Subcutaneous abdominal adipose tissue (tissue), 5 donors: Measurements from ENCODE around the gene CFH.
A peak's percentile ranks its signal among the peaks of the same experiment; 100 is the strongest.

Source experiments
- H3K27ac ChIP-seq: one replicate; pipeline ENCODE4 v1.7.0; 2013; ENCODE audit warnings: low read depth, mild to moderate bottlenecking, inconsistent platforms, low read length, moderate library complexity
- H3K27me3 ChIP-seq, 5 donors: one replicate each; pipeline ENCODE4 v1.7.0; 2013; ENCODE audit warnings: low read length in 5 of 5, inconsistent platforms in 1 of 5; ENCODE audit not compliant: control insufficient read depth in 5 of 5, insufficient read depth in 4 of 5
- H3K36me3 ChIP-seq, 5 donors: one replicate each; pipeline ENCODE4 v1.7.0; 2013; ENCODE audit warnings: low read length in 5 of 5; ENCODE audit not compliant: control insufficient read depth in 5 of 5, insufficient read depth in 5 of 5
- H3K4me1 ChIP-seq, 5 donors: one replicate each; pipeline ENCODE4 v1.7.0; 2013; ENCODE audit warnings: low read length in 5 of 5, mild to moderate bottlenecking in 3 of 5, moderate library complexity in 1 of 5; ENCODE audit not compliant: control insufficient read depth in 5 of 5, insufficient read depth in 5 of 5
- H3K4me3 ChIP-seq, 5 donors: one replicate each; pipeline ENCODE4 v1.7.0; 2013; ENCODE audit warnings: low read length in 5 of 5, low read depth in 1 of 5
- H3K9ac ChIP-seq, 5 donors: one replicate each; pipeline ENCODE4 v1.7.0; 2013; ENCODE audit warnings: low read length in 5 of 5, mild to moderate bottlenecking in 4 of 5, moderate library complexity in 3 of 5
- H3K9me3 ChIP-seq, 5 donors: one replicate each; pipeline ENCODE4 v1.7.0; 2013; ENCODE audit warnings: low read length in 5 of 5; ENCODE audit not compliant: control insufficient read depth in 5 of 5
- donor health status: healthy.
- donor health status: healthy.
- donor health status: healthy.
- donor health status: healthy.
- donor health status: healthy.

CFH gene

DNA sequence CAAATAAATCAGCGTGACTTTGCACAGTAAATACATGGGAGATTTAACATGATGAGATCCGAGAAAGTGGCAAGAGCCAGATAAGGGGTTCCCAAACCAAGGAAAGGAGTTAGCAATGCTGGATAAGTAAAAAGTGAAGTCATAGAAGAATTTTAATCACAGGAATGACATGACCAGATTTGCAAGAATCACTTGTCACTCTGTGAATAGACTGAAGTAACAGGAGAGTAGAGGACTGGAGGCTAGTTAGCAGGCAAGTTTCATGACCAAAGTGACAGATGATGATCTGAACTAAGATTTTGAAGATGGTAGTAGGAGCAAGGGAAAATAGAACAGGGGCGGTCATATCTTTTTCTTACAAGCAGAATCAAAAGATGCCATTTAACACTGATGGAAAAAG lies 8.4 kb downstream of the CFH start:
- Histone ChIP-seq H3K4me1 (peaks cover 0 to 3% (median 0%) of the 10 kb centered on the region in 5 donors), H3K9ac (no peak overlapping the region), H3K9me3 (no peaks in the 10 kb centered on the region), H3K36me3 (no peaks in the 10 kb centered on the region), H3K4me3 (no peak overlapping the region), H3K27me3 (no peaks in the 10 kb centered on the region), H3K27ac (no peak overlapping the region)

DNA sequence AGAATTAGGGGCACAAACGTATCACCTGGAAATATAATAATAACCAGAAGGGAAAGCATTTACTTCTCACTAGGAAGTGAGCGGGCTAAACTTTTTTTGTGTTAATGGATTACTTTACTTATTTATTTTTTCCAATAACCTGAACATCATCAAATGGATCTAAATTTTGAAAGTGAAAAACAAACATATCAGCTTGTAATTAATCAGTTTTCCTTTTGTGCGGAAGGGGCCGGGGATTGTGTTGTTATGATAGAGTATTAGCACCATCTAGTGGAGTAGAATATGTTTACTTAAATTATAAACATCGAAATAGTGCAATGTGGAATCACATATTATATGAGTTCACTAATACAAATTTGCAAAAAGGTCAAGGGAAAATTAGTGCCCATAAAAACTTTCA lies 9.0 kb downstream of the CFH start:
- no peak overlapping the region for H3K27ac ChIP-seq

DNA sequence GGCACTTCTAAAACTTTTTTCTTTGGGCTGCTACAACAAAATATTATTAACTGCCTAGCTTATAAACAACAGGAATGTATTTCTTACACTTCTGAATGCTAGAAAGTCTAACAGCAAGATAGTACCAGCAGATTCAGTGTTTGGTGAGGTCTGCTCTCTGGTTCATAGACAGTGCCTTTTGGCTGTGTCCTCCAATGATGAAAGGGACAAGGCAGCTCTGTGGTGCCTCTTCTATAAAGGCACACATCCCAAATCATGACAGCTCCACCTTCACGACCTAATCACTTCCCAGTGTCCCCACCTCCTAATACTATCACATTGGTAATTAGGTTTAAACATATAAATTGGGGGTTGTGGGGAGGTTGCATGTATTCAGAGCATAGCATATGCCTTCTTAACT lies 9.5 kb downstream of the CFH start:
- no peaks in the 10 kb centered on the region for H3K36me3 ChIP-seq
- no peak overlapping the region for H3K4me3 ChIP-seq
- H3K27me3 ChIP-seq, result no peaks in the 10 kb centered on the region
- H3K9ac ChIP-seq, result peak overlapping the region in 1 of 5 donors; percentile 23
- peaks cover 0 to 3% (median 0%) of the 10 kb centered on the region in 5 donors for H3K4me1 ChIP-seq
- no peaks in the 10 kb centered on the region for H3K9me3 ChIP-seq
- H3K27ac ChIP-seq, result no peak overlapping the region

More for the DNA sequence above, 9.0 kb downstream of the CFH start:
- no peaks in the 10 kb centered on the region for H3K36me3 ChIP-seq
- peaks cover 0 to 3% (median 0%) of the 10 kb centered on the region in 5 donors for H3K4me1 ChIP-seq
- H3K9me3 ChIP-seq, result no peaks in the 10 kb centered on the region
- H3K9ac ChIP-seq, result peak overlapping the region in 1 of 5 donors; percentile 39
- peak overlapping the region in 3 of 5 donors; percentile 26 to 59 (median 37) for H3K4me3 ChIP-seq
- H3K27me3 ChIP-seq, result no peaks in the 10 kb centered on the region

DNA sequence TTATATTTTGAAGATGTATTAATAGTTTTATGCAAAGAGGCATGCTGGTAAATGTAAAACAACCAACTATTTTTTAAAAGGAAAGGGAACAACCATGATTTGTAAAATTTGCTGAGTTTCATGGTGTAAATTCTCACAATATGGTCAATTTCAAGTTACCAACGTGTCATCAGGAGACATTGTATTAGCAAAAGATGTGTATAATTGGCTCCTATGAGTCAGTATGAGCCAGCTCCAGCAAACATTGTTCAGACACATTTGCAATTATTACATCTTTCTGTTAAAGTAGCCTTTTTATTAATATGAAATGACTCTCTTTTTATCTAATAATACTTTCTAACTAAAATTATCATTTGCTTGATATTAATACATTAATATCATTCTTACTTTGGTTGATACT lies 15.3 kb downstream of the CFH start:
- H3K9ac ChIP-seq, result no peak overlapping the region
- no peak overlapping the region for H3K4me3 ChIP-seq
- H3K27me3 ChIP-seq, result no peaks in the 10 kb centered on the region
- H3K36me3 ChIP-seq, result no peaks in the 10 kb centered on the region
- no peak overlapping the region for H3K27ac ChIP-seq
- peaks cover 0 to 6% (median 2%) of the 10 kb centered on the region in 5 donors for H3K9me3 ChIP-seq
- no peaks in the 10 kb centered on the region for H3K4me1 ChIP-seq

DNA sequence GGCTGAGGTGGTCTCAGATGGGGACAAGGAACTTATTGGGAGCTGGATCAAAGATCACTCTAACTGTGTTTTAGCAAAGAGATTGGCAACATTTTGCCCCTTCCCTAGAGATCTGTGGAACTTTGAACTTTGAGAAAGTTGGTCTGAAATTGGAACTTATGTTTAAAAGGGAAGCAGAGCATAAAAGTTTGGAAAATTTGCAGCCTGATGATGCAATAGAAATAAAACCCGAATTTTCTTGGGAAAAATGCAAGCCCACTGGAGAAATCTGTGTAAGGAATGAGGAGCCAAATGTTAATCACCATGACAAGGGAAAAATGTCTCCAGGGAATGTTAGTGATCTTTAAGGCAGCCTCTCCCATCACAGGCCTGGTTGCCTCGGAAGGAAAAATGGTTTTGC lies 17.2 kb downstream of the CFH start:
- Histone ChIP-seq H3K27me3 (no peaks in the 10 kb centered on the region), H3K4me3 (no peak overlapping the region), H3K36me3 (no peaks in the 10 kb centered on the region), H3K4me1 (no peaks in the 10 kb centered on the region), H3K27ac (no peak overlapping the region), H3K9me3 (peaks cover 0 to 6% (median 2%) of the 10 kb centered on the region in 5 donors), H3K9ac (no peak overlapping the region)

DNA sequence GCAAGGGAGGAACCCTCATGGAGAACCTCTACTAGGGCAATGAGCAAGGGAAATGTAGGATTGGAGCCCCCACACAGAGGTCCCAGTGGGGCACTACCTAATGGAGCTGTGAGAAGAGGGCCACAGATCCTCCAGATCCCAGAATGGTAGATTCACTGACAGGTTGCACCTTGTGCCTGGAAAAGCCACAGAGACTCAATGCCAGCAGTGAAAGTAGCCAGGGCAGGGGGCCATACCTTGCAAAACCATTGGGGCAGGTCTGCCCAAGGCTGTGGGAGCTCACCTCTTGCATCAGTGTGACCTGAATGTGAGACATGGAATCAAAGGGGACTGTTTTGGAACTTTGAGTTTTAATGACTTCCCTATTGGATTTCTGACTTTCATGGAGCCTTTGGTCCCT lies 17.9 kb downstream of the CFH start:
- Histone ChIP-seq H3K4me3 (no peak overlapping the region), H3K27me3 (no peaks in the 10 kb centered on the region)

DNA sequence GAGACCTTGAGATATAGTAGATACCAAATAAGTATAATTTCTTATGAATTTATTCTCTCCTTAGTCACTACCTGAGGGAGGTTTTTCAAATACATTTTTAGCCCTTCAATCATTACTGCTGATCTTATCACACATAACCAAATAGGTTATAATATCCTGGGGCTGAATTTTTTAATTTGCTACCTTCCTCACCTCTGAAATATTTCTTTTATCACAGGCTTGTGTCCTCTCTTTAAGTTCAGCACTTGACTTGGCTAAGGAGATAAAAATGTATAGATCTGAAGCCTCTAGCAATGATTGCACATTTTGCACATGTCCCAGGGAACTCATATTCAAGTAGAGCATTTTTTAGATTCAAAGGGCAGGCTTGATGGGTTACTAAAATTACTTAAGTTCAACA lies 23.1 kb downstream of the CFH start:
- no peaks in the 10 kb centered on the region for H3K36me3 ChIP-seq
- no peak overlapping the region for H3K4me3 ChIP-seq
- H3K9ac ChIP-seq, result no peak overlapping the region
- H3K27me3 ChIP-seq, result no peaks in the 10 kb centered on the region
- H3K4me1 ChIP-seq, result no peaks in the 10 kb centered on the region
- no peak overlapping the region for H3K27ac ChIP-seq
- no peaks in the 10 kb centered on the region for H3K9me3 ChIP-seq

More for the DNA sequence above, 17.9 kb downstream of the CFH start:
- H3K4me1 ChIP-seq, result no peaks in the 10 kb centered on the region
- H3K9ac ChIP-seq, result no peak overlapping the region
- no peaks in the 10 kb centered on the region for H3K36me3 ChIP-seq
- peaks cover 0 to 6% (median 2%) of the 10 kb centered on the region in 5 donors for H3K9me3 ChIP-seq
- H3K27ac ChIP-seq, result no peak overlapping the region

DNA sequence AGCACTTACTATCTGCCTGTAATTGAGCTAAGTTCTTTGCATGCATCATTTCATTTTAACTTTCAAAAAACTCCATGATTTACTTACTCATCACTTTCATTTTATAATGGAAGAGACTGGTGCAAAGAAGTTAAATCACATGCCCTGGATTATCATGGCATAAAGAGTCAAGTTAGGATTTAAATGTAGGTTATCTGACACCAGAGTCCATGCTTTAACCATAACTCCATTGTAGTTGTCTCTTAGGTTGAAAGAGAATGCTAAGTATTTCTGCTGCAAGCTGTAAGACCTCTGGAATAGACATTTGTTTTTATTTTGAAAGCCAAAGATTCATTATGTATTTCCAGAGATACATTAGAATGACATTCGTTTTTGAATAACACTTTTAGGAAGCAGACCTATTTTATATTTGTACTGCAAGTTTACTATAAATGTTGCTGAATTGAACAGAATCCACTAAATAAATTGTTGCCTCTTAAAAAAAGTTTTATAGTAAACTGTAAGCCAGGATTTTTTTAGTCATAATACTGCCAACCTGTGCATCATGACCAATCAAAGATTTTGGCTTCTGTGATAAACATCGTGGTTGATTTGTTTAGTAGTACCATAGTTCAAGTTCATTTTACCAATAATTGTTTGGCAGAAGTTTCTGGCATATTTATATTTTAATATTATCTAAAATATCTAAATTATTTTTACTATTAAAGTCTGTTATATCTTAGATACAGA lies 26.1 kb downstream of the CFH start:
- no peak overlapping the region for H3K4me3 ChIP-seq
- H3K9me3 ChIP-seq, result no peaks in the 10 kb centered on the region
- H3K27ac ChIP-seq, result no peak overlapping the region
- no peaks in the 10 kb centered on the region for H3K36me3 ChIP-seq
- no peaks in the 10 kb centered on the region for H3K27me3 ChIP-seq
- H3K9ac ChIP-seq, result no peak overlapping the region
- no peaks in the 10 kb centered on the region for H3K4me1 ChIP-seq

DNA sequence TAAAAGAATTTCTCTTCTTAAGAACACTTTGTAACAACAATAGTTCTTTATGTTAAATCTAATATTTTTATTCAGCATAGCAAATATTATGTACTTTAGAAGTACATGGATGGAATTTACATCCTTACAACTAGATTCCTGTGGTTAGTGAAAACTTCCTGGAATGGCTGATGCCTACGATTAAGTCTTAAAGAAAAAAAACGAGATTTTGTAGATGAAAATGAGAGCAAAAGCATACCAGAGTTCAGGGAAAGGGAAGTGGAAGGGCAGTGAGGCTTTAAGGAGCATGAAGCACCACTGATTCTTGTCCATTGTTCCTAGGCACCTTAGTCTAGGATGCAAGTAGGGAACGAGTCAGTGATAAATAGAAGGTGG lies 26.7 kb downstream of the CFH start:
- H3K27ac ChIP-seq, result no peak overlapping the region

DNA sequence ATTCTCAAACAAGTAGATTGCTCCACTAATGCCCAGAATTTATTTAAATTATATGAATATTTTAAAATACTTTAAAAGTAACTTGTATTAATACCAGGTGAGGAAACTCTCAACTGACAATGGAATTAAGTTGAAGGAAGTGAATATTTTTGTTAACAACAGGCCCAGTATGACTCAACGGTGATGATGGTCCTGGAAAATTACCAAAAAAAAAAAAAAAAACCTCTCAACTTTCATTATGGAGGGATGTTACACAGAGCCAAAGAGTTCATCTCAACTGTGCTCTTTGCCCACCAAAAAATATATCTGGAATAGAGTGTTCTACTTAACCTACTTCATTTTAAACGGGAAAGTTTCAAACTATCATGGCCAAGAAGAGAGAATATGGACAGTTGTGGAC lies 28.3 kb downstream of the CFH start:
- Histone ChIP-seq H3K9me3 (no peaks in the 10 kb centered on the region), H3K4me1 (no peaks in the 10 kb centered on the region), H3K27me3 (no peaks in the 10 kb centered on the region), H3K36me3 (no peaks in the 10 kb centered on the region), H3K9ac (no peak overlapping the region), H3K4me3 (no peak overlapping the region), H3K27ac (no peak overlapping the region)

More for the DNA sequence above, 26.7 kb downstream of the CFH start:
- Histone ChIP-seq H3K9ac (no peak overlapping the region), H3K27me3 (no peaks in the 10 kb centered on the region), H3K36me3 (no peaks in the 10 kb centered on the region), H3K4me3 (no peak overlapping the region), H3K4me1 (no peaks in the 10 kb centered on the region), H3K9me3 (no peaks in the 10 kb centered on the region)
